ENCODE results near the gene GTF2I. TPM values are rescaled to one million over a fixed set of nuclear protein-coding genes. Genes with fewer than 3 reads are reported as not detected.
A peak's percentile ranks its signal among the peaks of the same experiment; 100 is the strongest.
"Not testable (repeated sequence)": the region's sequence is repeated elsewhere in the genome, so short reads cannot be mapped to it uniquely, and the experiment has no call there.

The GTF2I gene
- total RNA-seq, 2 experiments from 2014 or later = 105 to 109 TPM

DNA sequence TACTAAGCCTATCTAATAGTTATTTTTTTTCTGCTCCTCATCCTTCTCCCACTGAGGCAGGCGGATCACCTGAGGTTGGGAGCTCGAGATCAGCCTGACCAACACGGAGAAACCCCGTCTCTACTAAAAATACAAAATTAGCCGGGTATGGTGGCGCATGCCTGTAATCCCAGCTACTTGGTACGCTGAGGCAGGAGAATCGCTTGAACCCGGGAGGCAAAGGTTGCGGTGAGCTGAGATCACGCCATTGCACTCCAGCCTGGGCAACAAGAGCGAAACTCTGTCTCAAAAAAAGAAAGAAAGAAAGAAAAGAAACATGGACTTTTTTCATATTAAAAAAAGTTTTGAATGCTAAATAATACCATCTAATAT, 6.4 kb upstream of the GTF2I start:
- H3K4me1 Mint-ChIP-seq (ENCODE audit: low read depth) = peaks cover 34% of the 10 kb centered on the region
- CTCF ChIA-PET, POLR2A ChIA-PET: not testable (repeated sequence)

DNA sequence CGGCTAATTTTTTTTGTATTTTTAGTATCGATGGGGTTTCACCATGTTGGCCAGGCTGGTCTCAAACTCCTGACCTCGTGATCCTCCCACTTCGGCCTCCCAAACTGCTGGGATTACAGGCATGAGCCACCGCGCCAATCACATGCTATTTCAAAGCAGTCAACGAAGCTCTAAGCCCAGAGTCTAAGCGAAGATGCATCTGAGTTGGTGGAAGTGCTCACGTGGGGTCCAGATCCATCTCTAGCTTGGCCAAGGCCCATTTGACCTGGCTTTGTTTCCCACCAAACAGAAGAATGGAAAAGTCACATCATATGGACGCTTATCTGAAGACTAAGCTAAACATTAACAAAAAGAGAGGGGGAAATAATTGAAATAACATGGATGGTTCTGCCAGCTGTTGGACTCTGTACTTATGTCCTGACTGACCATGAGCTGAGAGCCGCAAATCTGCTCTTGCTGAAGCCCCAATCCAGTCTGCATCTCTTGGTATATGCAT, 3.8 kb upstream of the GTF2I start:
- H3K4me3 ChIP-seq (ENCODE audit: low read length) = no peak overlapping the region
- no peaks in the 10 kb centered on the region for H3K9me3 Mint-ChIP-seq
- no peaks in the 10 kb centered on the region for H3K9me3 ChIP-seq (ENCODE audit: control insufficient read depth in 1 of 2, insufficient read depth in 1 of 2, low read length in 2 of 2)
- ATAC-seq (ENCODE audit: poor library complexity) (no peak), DNase-seq (no peak)
- H3K4me1 ChIP-seq (ENCODE audit: insufficient read depth, low read length) = peaks cover 31% of the 10 kb centered on the region
- TF ChIP-seq, protein P1, sequence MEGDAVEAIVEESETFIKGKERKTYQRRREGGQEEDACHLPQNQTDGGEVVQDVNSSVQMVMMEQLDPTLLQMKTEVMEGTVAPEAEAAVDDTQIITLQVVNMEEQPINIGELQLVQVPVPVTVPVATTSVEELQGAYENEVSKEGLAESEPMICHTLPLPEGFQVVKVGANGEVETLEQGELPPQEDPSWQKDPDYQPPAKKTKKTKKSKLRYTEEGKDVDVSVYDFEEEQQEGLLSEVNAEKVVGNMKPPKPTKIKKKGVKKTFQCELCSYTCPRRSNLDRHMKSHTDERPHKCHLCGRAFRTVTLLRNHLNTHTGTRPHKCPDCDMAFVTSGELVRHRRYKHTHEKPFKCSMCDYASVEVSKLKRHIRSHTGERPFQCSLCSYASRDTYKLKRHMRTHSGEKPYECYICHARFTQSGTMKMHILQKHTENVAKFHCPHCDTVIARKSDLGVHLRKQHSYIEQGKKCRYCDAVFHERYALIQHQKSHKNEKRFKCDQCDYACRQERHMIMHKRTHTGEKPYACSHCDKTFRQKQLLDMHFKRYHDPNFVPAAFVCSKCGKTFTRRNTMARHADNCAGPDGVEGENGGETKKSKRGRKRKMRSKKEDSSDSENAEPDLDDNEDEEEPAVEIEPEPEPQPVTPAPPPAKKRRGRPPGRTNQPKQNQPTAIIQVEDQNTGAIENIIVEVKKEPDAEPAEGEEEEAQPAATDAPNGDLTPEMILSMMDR (IDR thresholded peaks at IDR 0.05) = no peak
- no peaks in the 10 kb centered on the region for H3K27me3 ChIP-seq (ENCODE audit: control insufficient read depth in 1 of 2, insufficient read depth in 2 of 2, low read length in 2 of 2)
- H3K4me3 Mint-ChIP-seq = peak overlapping the region; percentile 23
- peak overlapping the region; percentile 14 for H3K27ac Mint-ChIP-seq
- ChIA-PET POLR2A (no interaction called here), CTCF (no interaction called here)
- H3K36me3 Mint-ChIP-seq (ENCODE audit: low read depth) = peaks cover 12% of the 10 kb centered on the region
- intact Hi-C loops (cut with DNase I, micrococcal nuclease) = loop anchor here in 1 of 2 experiments (10.0 kb wide), 1 partner anchor 479 kb away; the partner anchor contains the start of gene EIF4H
- H3K27me3 Mint-ChIP-seq = no peaks in the 10 kb centered on the region
- H3K27ac ChIP-seq (ENCODE audit: low read depth in 1 of 2, low read length in 2 of 2) = no peak overlapping the region
- peaks cover 40% of the 10 kb centered on the region for H3K4me1 Mint-ChIP-seq (ENCODE audit: low read depth)
- no peaks in the 10 kb centered on the region for H3K36me3 ChIP-seq (ENCODE audit: insufficient read depth, low read length)

More for the DNA sequence above, 6.4 kb upstream of the GTF2I start:
- H3K27ac Mint-ChIP-seq = peak overlapping the region; percentile 90
- H3K9me3 Mint-ChIP-seq; H3K36me3 ChIP-seq (ENCODE audit: insufficient read depth, low read length); ATAC-seq (ENCODE audit: poor library complexity); H3K27me3 ChIP-seq (ENCODE audit: control insufficient read depth in 1 of 2, insufficient read depth in 2 of 2, low read length in 2 of 2); H3K4me3 ChIP-seq (ENCODE audit: low read length); H3K9me3 ChIP-seq (ENCODE audit: control insufficient read depth in 1 of 2, insufficient read depth in 1 of 2, low read length in 2 of 2); H3K27me3 Mint-ChIP-seq; DNase-seq; H3K36me3 Mint-ChIP-seq (ENCODE audit: low read depth); H3K27ac ChIP-seq (ENCODE audit: low read depth in 1 of 2, low read length in 2 of 2): not testable (repeated sequence)
- H3K4me1 ChIP-seq (ENCODE audit: insufficient read depth, low read length) = peaks cover 20% of the 10 kb centered on the region
- H3K4me3 Mint-ChIP-seq = peak overlapping the region; percentile 90
- intact Hi-C loops (cut with DNase I, micrococcal nuclease) = loop anchor here in 1 of 2 experiments (10.0 kb wide), 1 partner anchor 476 kb away; the partner anchor contains the start of gene EIF4H

DNA sequence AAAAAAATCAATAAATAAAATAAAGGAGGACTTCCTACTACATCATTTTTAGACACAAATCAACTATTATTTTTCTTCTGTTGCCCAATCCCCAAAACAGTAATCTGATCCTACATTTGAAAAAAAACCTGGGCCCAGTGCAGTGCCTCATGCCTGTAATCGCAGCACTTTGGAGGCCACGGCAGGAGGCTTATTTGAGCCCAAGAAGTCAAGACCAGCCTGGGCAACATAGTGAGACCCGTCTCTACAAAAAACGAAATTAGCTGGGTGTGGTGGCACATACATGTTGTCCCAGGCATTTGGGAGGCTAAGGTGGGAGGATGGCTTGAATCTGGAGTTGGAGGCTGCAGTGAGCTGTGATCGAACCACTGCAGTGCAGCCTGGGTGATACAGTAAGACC, 2.7 kb upstream of the GTF2I start:
- TF ChIP-seq, protein P1 (IDR thresholded peaks at IDR 0.05) = no peak
- Histone ChIP-seq H3K36me3 (ENCODE audit: insufficient read depth, low read length) (no peaks in the 10 kb centered on the region), H3K9me3 (ENCODE audit: control insufficient read depth in 1 of 2, insufficient read depth in 1 of 2, low read length in 2 of 2) (no peaks in the 10 kb centered on the region), H3K27me3 (ENCODE audit: control insufficient read depth in 1 of 2, insufficient read depth in 2 of 2, low read length in 2 of 2) (no peaks in the 10 kb centered on the region), H3K27ac (ENCODE audit: low read depth in 1 of 2, low read length in 2 of 2) (no peak overlapping the region), H3K4me1 (ENCODE audit: insufficient read depth, low read length) (peaks cover 32% of the 10 kb centered on the region), H3K4me3 (ENCODE audit: low read length) (no peak overlapping the region)
- no peaks in the 10 kb centered on the region for H3K9me3 Mint-ChIP-seq
- H3K27me3 Mint-ChIP-seq = no peaks in the 10 kb centered on the region
- H3K27ac Mint-ChIP-seq = peak overlapping the region; percentile 79
- peaks cover 36% of the 10 kb centered on the region for H3K4me1 Mint-ChIP-seq (ENCODE audit: low read depth)
- ChIA-PET POLR2A (no interaction called here), CTCF (no interaction called here)
- intact Hi-C loops (cut with DNase I, micrococcal nuclease) = loop anchor here (5.0 to 10.0 kb wide), 4 partner anchors 42 to 480 kb away; partner anchors contain the start of genes EIF4H (in 1 of the 2), GTF2IRD1 (in 1 of the 2) and RFC2 (in 1 of the 2)
- peak overlapping the region; percentile 89 for H3K4me3 Mint-ChIP-seq
- peaks cover 16% of the 10 kb centered on the region for H3K36me3 Mint-ChIP-seq (ENCODE audit: low read depth)
- no peak for DNase-seq
- ATAC-seq (ENCODE audit: poor library complexity) = no peak

DNA sequence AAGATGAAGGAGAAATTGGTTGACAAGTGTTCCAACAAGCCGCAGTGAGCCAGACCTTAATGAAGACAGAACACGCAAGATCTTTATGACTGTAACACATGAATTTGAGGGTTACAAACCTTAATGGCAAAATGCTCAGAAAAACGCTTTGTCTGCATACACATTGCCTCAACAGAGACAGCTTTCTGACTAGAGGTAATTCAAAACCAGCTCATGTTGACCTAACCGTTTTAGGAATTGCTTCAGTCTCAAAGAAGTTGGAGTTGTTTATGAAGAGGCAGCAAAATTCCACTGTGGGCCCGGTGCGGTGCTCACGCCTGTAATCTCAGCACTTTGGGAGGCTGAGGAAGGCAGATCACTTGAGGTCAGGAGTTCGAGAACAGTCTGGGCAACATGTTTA, 2.2 kb upstream of the GTF2I start:
- H3K4me1 ChIP-seq (ENCODE audit: insufficient read depth, low read length) = peaks cover 37% of the 10 kb centered on the region
- TF ChIP-seq, protein P1 (IDR thresholded peaks at IDR 0.05) = no peak
- ChIA-PET CTCF (no interaction called here), POLR2A (no interaction called here)
- H3K4me1 Mint-ChIP-seq (ENCODE audit: low read depth) = peaks cover 36% of the 10 kb centered on the region
- intact Hi-C loops (cut with DNase I, micrococcal nuclease) = loop anchor here (5.0 to 10.0 kb wide), 4 partner anchors 42 to 481 kb away; partner anchors contain the start of genes EIF4H (in 1 of the 2), GTF2IRD1 (in 1 of the 2) and RFC2 (in 1 of the 2)
- no peaks in the 10 kb centered on the region for H3K9me3 ChIP-seq (ENCODE audit: control insufficient read depth in 1 of 2, insufficient read depth in 1 of 2, low read length in 2 of 2)
- H3K9me3 Mint-ChIP-seq = no peaks in the 10 kb centered on the region
- H3K27me3 Mint-ChIP-seq = no peaks in the 10 kb centered on the region
- ATAC-seq (ENCODE audit: poor library complexity) (no peak), DNase-seq (no peak)
- H3K27ac ChIP-seq (ENCODE audit: low read depth in 1 of 2, low read length in 2 of 2) = peak overlapping the region in 1 of 2 donors; percentile 23
- H3K27ac Mint-ChIP-seq = peak overlapping the region; percentile 79
- H3K36me3 ChIP-seq (ENCODE audit: insufficient read depth, low read length) = no peaks in the 10 kb centered on the region
- H3K4me3 Mint-ChIP-seq = peak overlapping the region; percentile 89
- H3K4me3 ChIP-seq (ENCODE audit: low read length) = no peak overlapping the region
- peaks cover 20% of the 10 kb centered on the region for H3K36me3 Mint-ChIP-seq (ENCODE audit: low read depth)
- no peaks in the 10 kb centered on the region for H3K27me3 ChIP-seq (ENCODE audit: control insufficient read depth in 1 of 2, insufficient read depth in 2 of 2, low read length in 2 of 2)

Data from CD4-positive, alpha-beta T cell (primary cell).